Pericardium fibroblast (primary cell): Measurements from ENCODE around the gene HLA-G. TPM values are rescaled to one million over a fixed set of nuclear protein-coding genes. Genes with fewer than 3 reads are reported as not detected.

Experiments used
- total RNA-seq: library from RNA; depleted of rRNA; stranded (reverse); fragments of >200 nt; gene quantifications from 2 replicates; pipeline ENCODE4 v1.2.3, GENCODE V29; 2015

Gene HLA-G
- not detected in 2 replicates for total RNA-seq

GRCh38 chr6:29827579-29828470 is at the start of gene HLA-G:
HLA-G (plus strand) TSS chr6:29827825; CDS start chr6:29827845, 20 bp downstream.

Other genes with a start within 250 kb of the HLA-G start
- gene OR2H2, start 242.7 kb upstream of the HLA-G start, total RNA-seq, result not detected in 2 replicates
- 7.7 and 8.8 TPM in 2 replicates for gene GABBR1, start 194.6 kb upstream of the HLA-G start, total RNA-seq
- gene MOG, start 170.7 kb upstream of the HLA-G start, total RNA-seq, result not detected in 2 replicates
- not detected in 2 replicates for gene ZFP57, start 146.7 kb upstream of the HLA-G start, total RNA-seq
- gene HLA-F, start 104.4 kb upstream of the HLA-G start, total RNA-seq, result 0.26 and 1.4 TPM in 2 replicates
- gene HLA-A, start 114.7 kb downstream of the HLA-G start, total RNA-seq, result 292 and 331 TPM in 2 replicates
- gene POLR1H, start 233.4 kb downstream of the HLA-G start, total RNA-seq, result 23.1 and 26.1 TPM in 2 replicates
- gene PPP1R11, start 239.4 kb downstream of the HLA-G start, total RNA-seq, result 24.4 and 29.3 TPM in 2 replicates
- not detected in 2 replicates for gene RNF39, start 247.9 kb downstream of the HLA-G start, total RNA-seq